H9 (cell line): ENCODE measurements around the gene TMEM266. TPM values are rescaled to one million over a fixed set of nuclear protein-coding genes. Genes with fewer than 3 reads are reported as not detected.
A peak's percentile ranks its signal among the peaks of the same experiment; 100 is the strongest.
"Not testable (repeated sequence)": the region's sequence is repeated elsewhere in the genome, so short reads cannot be mapped to it uniquely, and the experiment has no call there.

Experiments
- DNase-seq: peaks from one replicate; pipeline ENCODE4 v3.0.0-alpha.2; 2017
- H2AFZ ChIP-seq: one replicate; pipeline ENCODE4 v1.6.1; 2013; ENCODE audit warnings: mild to moderate bottlenecking, low read length, control low read depth, moderate library complexity
- H2AK5ac ChIP-seq: 2 replicates; pipeline ENCODE4 v1.6.1; 2013; ENCODE audit warnings: low read length, control low read depth, mixed read lengths; ENCODE audit not compliant: insufficient read length
- H2BK120ac ChIP-seq: one replicate; pipeline ENCODE4 v1.6.1; 2013; ENCODE audit warnings: low read depth, mild to moderate bottlenecking, low read length, control low read depth, inconsistent platforms; ENCODE audit not compliant: poor library complexity, severe bottlenecking
- H2BK12ac ChIP-seq: 2 replicates; pipeline ENCODE4 v1.6.1; 2013; ENCODE audit warnings: low read length, control low read depth, mixed read lengths, low read depth; ENCODE audit not compliant: insufficient read length
- H2BK15ac ChIP-seq: 2 replicates; pipeline ENCODE4 v1.6.1; 2013; ENCODE audit warnings: low read depth, low read length, control low read depth
- H2BK20ac ChIP-seq: one replicate; pipeline ENCODE4 v1.6.1; 2013; ENCODE audit warnings: low read depth, mild to moderate bottlenecking, low read length, control low read depth, inconsistent platforms; ENCODE audit not compliant: poor library complexity, severe bottlenecking
- H2BK5ac ChIP-seq: 2 replicates; pipeline ENCODE4 v1.6.1; 2013; ENCODE audit warnings: low read length, control low read depth, mixed read lengths; ENCODE audit not compliant: insufficient read length
- H3K14ac ChIP-seq: 2 replicates; pipeline ENCODE4 v1.6.1; 2013; ENCODE audit warnings: low read length, control low read depth; ENCODE audit not compliant: insufficient read depth
- H3K18ac ChIP-seq: 2 replicates; pipeline ENCODE4 v1.6.1; 2013; ENCODE audit warnings: low read depth, mild to moderate bottlenecking, mixed read lengths, low read length, control low read depth; ENCODE audit not compliant: insufficient read length
- H3K23ac ChIP-seq: 2 replicates; pipeline ENCODE4 v1.6.1; 2013; ENCODE audit warnings: low read length, control low read depth, mixed read lengths, low read depth; ENCODE audit not compliant: insufficient read length
- H3K23me2 ChIP-seq: 2 replicates; pipeline ENCODE4 v1.6.1; 2013; ENCODE audit warnings: low read depth, mild to moderate bottlenecking, mixed read lengths, low read length, control low read depth; ENCODE audit not compliant: insufficient read length, poor library complexity, severe bottlenecking
- H3K27ac ChIP-seq: 2 replicates; pipeline ENCODE4 v1.5.1; 2013; ENCODE audit warnings: low read length, control low read depth, mixed read lengths, low read depth; ENCODE audit not compliant: insufficient read length
- H3K27me3 ChIP-seq: 2 replicates; pipeline ENCODE4 v1.6.1; 2013; ENCODE audit warnings: low read length, control low read depth, inconsistent platforms; ENCODE audit not compliant: insufficient read depth
- H3K4ac ChIP-seq: 2 replicates; pipeline ENCODE4 v1.6.1; 2013; ENCODE audit warnings: low read depth, mild to moderate bottlenecking, control low read depth, inconsistent platforms, low read length, moderate library complexity
- H3K4me1 ChIP-seq: 2 replicates; pipeline ENCODE4 v1.6.1; 2013; ENCODE audit warnings: low read length, control low read depth, inconsistent platforms; ENCODE audit not compliant: insufficient read depth
- H3K4me2 ChIP-seq: 2 replicates; pipeline ENCODE4 v1.6.1; 2013; ENCODE audit warnings: low read length, control low read depth, mixed read lengths; ENCODE audit not compliant: insufficient read length, insufficient read depth
- H3K56ac ChIP-seq: 2 replicates; pipeline ENCODE4 v1.6.1; 2013; ENCODE audit warnings: low read depth, mild to moderate bottlenecking, mixed read lengths, low read length, control low read depth; ENCODE audit not compliant: insufficient read length
- H3K79me1 ChIP-seq: 2 replicates; pipeline ENCODE4 v1.6.1; 2013; ENCODE audit warnings: low read depth, mild to moderate bottlenecking, moderate library complexity, low read length, control low read depth, inconsistent platforms; ENCODE audit not compliant: insufficient read depth, poor library complexity, severe bottlenecking
- H3K79me2 ChIP-seq: 2 replicates; pipeline ENCODE4 v1.6.1; 2013; ENCODE audit warnings: low read length, control low read depth, inconsistent platforms; ENCODE audit not compliant: insufficient read depth
- H3K9ac ChIP-seq: 2 replicates; pipeline ENCODE4 v1.6.1; 2013; ENCODE audit warnings: low read length, control low read depth, mixed read lengths; ENCODE audit not compliant: insufficient read length; ENCODE audit errors: extremely low read depth
- H3K9me3 ChIP-seq: one replicate; pipeline ENCODE4 v1.6.1; 2013; ENCODE audit warnings: low read depth, low read length, inconsistent platforms; ENCODE audit not compliant: control insufficient read depth
- H3T11ph ChIP-seq: one replicate; pipeline ENCODE4 v1.6.1; 2013; ENCODE audit warnings: mild to moderate bottlenecking, low read length, control low read depth, inconsistent platforms
- H4K20me1 ChIP-seq: one replicate; pipeline ENCODE4 v1.6.1; 2013; ENCODE audit not compliant: control insufficient read depth, insufficient read length, insufficient read depth
- H4K5ac ChIP-seq: 2 replicates; pipeline ENCODE4 v1.6.1; 2013; ENCODE audit warnings: low read depth, mild to moderate bottlenecking, mixed read lengths, low read length, control low read depth; ENCODE audit not compliant: insufficient read length
- H4K8ac ChIP-seq: replicated peaks from 2 replicates; pipeline ENCODE4 v1.6.1; 2013; ENCODE audit warnings: low read length, control low read depth, mixed read lengths, low read depth; ENCODE audit not compliant: insufficient read length
- H4K91ac ChIP-seq: 2 replicates; pipeline ENCODE4 v1.6.1; 2013; ENCODE audit warnings: low read depth, mild to moderate bottlenecking, moderate library complexity, mixed read lengths, low read length, control low read depth; ENCODE audit not compliant: insufficient read length
- H3K27ac Mint-ChIP-seq, 3 experiments: 2 replicates in 2 of 3; 3 replicates in 1 of 3; pipeline ENCODE4 v1.8.0; 2020 to 2021; ENCODE audit warnings: mixed read lengths in 3 of 3, mild to moderate bottlenecking in 1 of 3, moderate library complexity in 1 of 3
- H3K27me3 Mint-ChIP-seq: 2 replicates; pipeline ENCODE4 v1.8.0; 2021; ENCODE audit warnings: low read depth, mild to moderate bottlenecking, moderate library complexity, mixed read lengths
- H3K36me3 Mint-ChIP-seq, 3 experiments: 2 replicates in 2 of 3; 3 replicates in 1 of 3; pipeline ENCODE4 v1.8.0; 2020 to 2021; ENCODE audit warnings: low read depth in 3 of 3, mixed read lengths in 3 of 3; ENCODE audit not compliant: insufficient read depth in 1 of 3
- H3K4me1 Mint-ChIP-seq, 2 experiments: 2 replicates each; pipeline ENCODE4 v1.8.0; 2020; ENCODE audit warnings: mixed read lengths in 2 of 2
- H3K4me3 Mint-ChIP-seq, 2 experiments: 2 replicates in 1 of 2; 3 replicates in 1 of 2; pipeline ENCODE4 v1.8.0; 2020 to 2021; ENCODE audit warnings: mild to moderate bottlenecking in 2 of 2, mixed read lengths in 2 of 2, moderate library complexity in 1 of 2
- H3K9me3 Mint-ChIP-seq, 2 experiments: 2 replicates in 1 of 2; 3 replicates in 1 of 2; pipeline ENCODE4 v1.8.0; 2020; ENCODE audit warnings: mild to moderate bottlenecking in 2 of 2, mixed read lengths in 2 of 2, moderate library complexity in 1 of 2
- CTCF ChIP-seq: fragments of 200-600 bp; sonication (generic); conservative IDR thresholded peaks from 3 replicates; pipeline ENCODE4 v1.8.0; 2021; ENCODE audit warnings: antibody characterized with exemption, mild to moderate bottlenecking
- WGBS: extraction: QIAGEN DNeasy Blood & Tissue Kit; methylation state at CpG from one replicate; pipeline ENCODE4 v1.1.7; 2013; ENCODE audit warnings: missing lambda C conversion rate, low lambda C conversion rate, mixed read lengths; ENCODE audit not compliant: insufficient read length; ENCODE audit errors: extremely low coverage; 5-methylcytosine and 5-hydroxymethylcytosine counted together
- total RNA-seq: library from RNA; stranded (reverse); gene quantifications from 2 replicates; pipeline ENCODE4 v1.2.1, GENCODE V29; 2021

The TMEM266 gene
- total RNA-seq, 1 experiment from 2014 or later = 0.81 TPM

- no peak within 1 kb of the TSS for H3K4me2 ChIP-seq
- no peak within 1 kb of the TSS for H3K4ac ChIP-seq
- no CpG with 5 or more reads among the region's 13 CpGs for WGBS
- H3K23ac ChIP-seq = no peak within 1 kb of the TSS
- H4K91ac ChIP-seq = no peak within 1 kb of the TSS
- H3K14ac ChIP-seq = no peak within 1 kb of the TSS
- H3K27ac ChIP-seq = no peak within 1 kb of the TSS
- H3K4me1 ChIP-seq = no peaks in the 10 kb centered on the region
- no peak within 1 kb of the TSS for H2BK5ac ChIP-seq
- H3K9me3 ChIP-seq = no peaks in the 10 kb centered on the region
- no peak within 1 kb of the TSS for H3K4me3 Mint-ChIP-seq
- H4K8ac ChIP-seq = no peak within 1 kb of the TSS
- H4K5ac ChIP-seq = no peak within 1 kb of the TSS
- no peaks in the 10 kb centered on the region for H3K23me2 ChIP-seq
- H3K27ac Mint-ChIP-seq = peak within 1 kb of the TSS in 1 of 3 experiments; percentile 57; a peak in 2 of 7 replicates
- H3K9me3 Mint-ChIP-seq = peaks cover 9 to 10% of the 10 kb centered on the region in 2 experiments
- H3K56ac ChIP-seq = no peak within 1 kb of the TSS
- no peak within 1 kb of the TSS for H2BK15ac ChIP-seq
- no peaks in the 10 kb centered on the region for H3K27me3 ChIP-seq
- H2AFZ ChIP-seq = peak within 1 kb of the TSS; percentile 40
- no peaks in the 10 kb centered on the region for H4K20me1 ChIP-seq
- H3K36me3 Mint-ChIP-seq = peaks cover 0 to 3% (median 0%) of the 10 kb centered on the region in 3 experiments; a peak in 1 of 7 replicates
- H3K18ac ChIP-seq = no peak within 1 kb of the TSS
- no peaks in the 10 kb centered on the region for H3K79me2 ChIP-seq
- no peak for TF ChIP-seq CTCF
- H3T11ph ChIP-seq = no peak within 1 kb of the TSS
- no peak within 1 kb of the TSS for H3K9ac ChIP-seq
- H2BK12ac ChIP-seq = no peak within 1 kb of the TSS
- peaks cover 1% of the 10 kb centered on the region; the same call in 1 of the 2 replicates for H3K27me3 Mint-ChIP-seq
- peaks cover 0 to 3% of the 10 kb centered on the region in 2 experiments; a peak in 1 of 4 replicates for H3K4me1 Mint-ChIP-seq
- no peaks in the 10 kb centered on the region for H3K79me1 ChIP-seq
- no peak for DNase-seq
- no peak within 1 kb of the TSS for H2BK20ac ChIP-seq
- no peak within 1 kb of the TSS for H2BK120ac ChIP-seq
- no peak within 1 kb of the TSS for H2AK5ac ChIP-seq
Measured at GRCh38 chr15:76011627-76012551, 47.9 kb upstream of the TMEM266 start, which contains the start of gene NRG4. Gene NRG4 (minus strand): TSS chr15:76012424. CDS start chr15:76011230, 1,194 bp downstream.

DNA sequence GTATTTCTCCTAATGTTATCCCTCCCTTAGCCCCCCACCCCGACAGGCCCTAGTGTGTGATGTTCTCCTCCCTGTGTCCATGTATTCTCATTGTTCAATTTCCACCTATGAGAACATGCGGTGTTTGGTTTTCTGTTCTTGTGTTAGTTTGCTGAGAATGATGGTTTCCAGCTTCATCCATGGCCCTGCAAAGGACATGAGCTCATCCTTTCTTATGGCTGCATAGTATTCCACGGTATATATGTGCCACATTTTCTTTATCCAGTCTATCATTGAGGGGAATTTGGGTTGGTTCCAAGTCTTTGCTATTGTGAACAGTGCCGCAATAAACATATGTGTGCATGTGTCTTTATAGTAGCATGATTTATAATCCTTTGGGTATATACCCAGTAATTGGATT, 46.3 kb upstream of the TMEM266 start:
- not testable (repeated sequence) for H3K4me3 Mint-ChIP-seq, H2BK12ac ChIP-seq, H2AFZ ChIP-seq, H2BK20ac ChIP-seq, H2AK5ac ChIP-seq, H3K4me1 ChIP-seq, H3T11ph ChIP-seq, H3K9ac ChIP-seq, H4K91ac ChIP-seq, H3K4me2 ChIP-seq, DNase-seq, H4K8ac ChIP-seq, H3K56ac ChIP-seq, H3K9me3 ChIP-seq, H3K23me2 ChIP-seq, H4K20me1 ChIP-seq, H3K4me1 Mint-ChIP-seq, H3K79me1 ChIP-seq, H2BK15ac ChIP-seq, H2BK5ac ChIP-seq, H3K36me3 Mint-ChIP-seq, H3K23ac ChIP-seq, H2BK120ac ChIP-seq, H4K5ac ChIP-seq, H3K14ac ChIP-seq, H3K4ac ChIP-seq, H3K27me3 ChIP-seq, H3K27ac Mint-ChIP-seq, H3K18ac ChIP-seq, H3K27me3 Mint-ChIP-seq, H3K27ac ChIP-seq, H3K79me2 ChIP-seq
- no CpG with 5 or more reads among the region's 4 CpGs for WGBS
- H3K9me3 Mint-ChIP-seq = peaks cover 12 to 16% of the 10 kb centered on the region in 2 experiments
